Upper lobe of right lung (tissue), 1 donor: Measurements from ENCODE around the gene OR5AN1. TPM values are rescaled to one million over a fixed set of nuclear protein-coding genes. Genes with fewer than 3 reads are reported as not detected.
"Not testable (repeated sequence)": the region's sequence is repeated elsewhere in the genome, so short reads cannot be mapped to it uniquely, and the experiment has no call there.

Experiments
- ATAC-seq: fragments of 200-7000 bp; cut with Tn5 transposase; one replicate; pipeline ENCODE4 v1.9.1; 2020; ENCODE audit warnings: mild to moderate bottlenecking, moderate library complexity
- DNase-seq: peaks from one replicate; pipeline ENCODE4 v3.0.0-alpha.2; 2020
- H3K27ac ChIP-seq: fragments of 200-600 bp; one replicate; pipeline ENCODE4 v1.8.0; 2022
- H3K27me3 ChIP-seq: fragments of 200-600 bp; one replicate; pipeline ENCODE4 v1.8.0; 2022; ENCODE audit warnings: mild to moderate bottlenecking
- H3K36me3 ChIP-seq: fragments of 200-600 bp; one replicate; pipeline ENCODE4 v1.8.0; 2022
- H3K4me1 ChIP-seq: fragments of 200-600 bp; one replicate; pipeline ENCODE4 v1.8.0; 2022
- H3K4me3 ChIP-seq: fragments of 200-600 bp; one replicate; pipeline ENCODE4 v1.8.0; 2022; ENCODE audit warnings: mild to moderate bottlenecking
- H3K9me3 ChIP-seq: fragments of 200-600 bp; one replicate; pipeline ENCODE4 v1.8.0; 2022
- intact Hi-C: fragments of 100-400 bp; cut with DNase I; formaldehyde crosslinking; loops from one replicate; pipeline ENCODE4 v1.11.0; 2022
- long read RNA-seq: library from polyadenylated mRNA; unstranded; transcript quantifications from one replicate; pipeline ENCODE4 v2.0.0, GENCODE V29; 2021
- total RNA-seq: library from RNA; stranded (reverse); fragmentation: NEBNext Ultra II Directional; extraction: Animal tissue kit (Norgen Biotek cat#: 25700); gene quantifications from one replicate; pipeline ENCODE4 v1.2.1, GENCODE V29; 2021
- TF ChIP-seq, protein P1 (sequence below): fragments of 200-600 bp; IDR thresholded peaks from one replicate; pipeline ENCODE4 v1.8.0; 2022; ENCODE audit warnings: antibody characterized with exemption
- donor health status: DM: no; HTN: yes; CAD: no; lungs with severe emphysema.

OR5AN1 gene
- total RNA-seq = not detected
- long read RNA-seq = 0 reads

- H3K4me1 ChIP-seq = no peaks in the 10 kb centered on the region
- TF ChIP-seq, protein P1, sequence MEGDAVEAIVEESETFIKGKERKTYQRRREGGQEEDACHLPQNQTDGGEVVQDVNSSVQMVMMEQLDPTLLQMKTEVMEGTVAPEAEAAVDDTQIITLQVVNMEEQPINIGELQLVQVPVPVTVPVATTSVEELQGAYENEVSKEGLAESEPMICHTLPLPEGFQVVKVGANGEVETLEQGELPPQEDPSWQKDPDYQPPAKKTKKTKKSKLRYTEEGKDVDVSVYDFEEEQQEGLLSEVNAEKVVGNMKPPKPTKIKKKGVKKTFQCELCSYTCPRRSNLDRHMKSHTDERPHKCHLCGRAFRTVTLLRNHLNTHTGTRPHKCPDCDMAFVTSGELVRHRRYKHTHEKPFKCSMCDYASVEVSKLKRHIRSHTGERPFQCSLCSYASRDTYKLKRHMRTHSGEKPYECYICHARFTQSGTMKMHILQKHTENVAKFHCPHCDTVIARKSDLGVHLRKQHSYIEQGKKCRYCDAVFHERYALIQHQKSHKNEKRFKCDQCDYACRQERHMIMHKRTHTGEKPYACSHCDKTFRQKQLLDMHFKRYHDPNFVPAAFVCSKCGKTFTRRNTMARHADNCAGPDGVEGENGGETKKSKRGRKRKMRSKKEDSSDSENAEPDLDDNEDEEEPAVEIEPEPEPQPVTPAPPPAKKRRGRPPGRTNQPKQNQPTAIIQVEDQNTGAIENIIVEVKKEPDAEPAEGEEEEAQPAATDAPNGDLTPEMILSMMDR = no peak
- intact Hi-C loops = no loop called here
- H3K27me3 ChIP-seq = no peaks in the 10 kb centered on the region
- no peak for ATAC-seq
- no peak for DNase-seq
- H3K27ac ChIP-seq = no peak within 1 kb of the TSS
- H3K36me3 ChIP-seq = no peaks in the 10 kb centered on the region
- H3K4me3 ChIP-seq = no peak within 1 kb of the TSS
- H3K9me3 ChIP-seq = no peaks in the 10 kb centered on the region
Observed at GRCh38 chr11:59358595-59358994, at the start of gene OR5AN1. Gene OR5AN1 (plus strand): TSS chr11:59358895. CDS start chr11:59364459, 5,564 bp downstream.

- intact Hi-C loops = no loop called here
- no peak overlapping the region for H3K4me3 ChIP-seq
- no peak for ATAC-seq
- H3K36me3 ChIP-seq = no peaks in the 10 kb centered on the region
- no peak for DNase-seq
- peaks cover 2% of the 10 kb centered on the region for H3K9me3 ChIP-seq
- no peak overlapping the region for H3K27ac ChIP-seq
- no peaks in the 10 kb centered on the region for H3K27me3 ChIP-seq
- no peaks in the 10 kb centered on the region for H3K4me1 ChIP-seq
- TF ChIP-seq, protein P1 = no peak
Observed at GRCh38 chr11:59335001-59335400, 23.7 kb upstream of the OR5AN1 start.

DNA sequence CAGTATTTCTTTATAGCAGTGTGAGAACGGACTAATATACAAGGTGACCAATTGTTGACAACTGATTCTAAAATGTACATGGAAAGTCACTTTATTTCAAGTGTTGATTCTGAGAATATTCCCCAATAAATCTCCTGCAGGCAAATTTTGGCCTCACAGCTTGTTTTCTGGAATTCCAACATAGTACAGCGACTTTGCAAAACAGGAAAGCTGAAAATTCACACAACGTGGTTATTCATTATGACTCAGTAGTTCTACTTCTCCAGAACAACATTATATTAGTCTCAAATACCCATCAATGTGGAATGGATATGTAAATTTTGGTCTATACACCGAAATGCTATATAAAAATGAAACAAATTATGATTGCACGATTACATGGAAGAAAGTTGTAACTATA, 22.5 kb upstream of the OR5AN1 start:
- ATAC-seq (no peak), DNase-seq (no peak)
- H3K27me3 ChIP-seq = no peaks in the 10 kb centered on the region
- H3K4me3 ChIP-seq = no peak overlapping the region
- no peak overlapping the region for H3K27ac ChIP-seq
- intact Hi-C loops = no loop called here
- TF ChIP-seq, protein P1 = no peak
- no peaks in the 10 kb centered on the region for H3K36me3 ChIP-seq
- H3K9me3 ChIP-seq = peaks cover 9% of the 10 kb centered on the region
- no peaks in the 10 kb centered on the region for H3K4me1 ChIP-seq

DNA sequence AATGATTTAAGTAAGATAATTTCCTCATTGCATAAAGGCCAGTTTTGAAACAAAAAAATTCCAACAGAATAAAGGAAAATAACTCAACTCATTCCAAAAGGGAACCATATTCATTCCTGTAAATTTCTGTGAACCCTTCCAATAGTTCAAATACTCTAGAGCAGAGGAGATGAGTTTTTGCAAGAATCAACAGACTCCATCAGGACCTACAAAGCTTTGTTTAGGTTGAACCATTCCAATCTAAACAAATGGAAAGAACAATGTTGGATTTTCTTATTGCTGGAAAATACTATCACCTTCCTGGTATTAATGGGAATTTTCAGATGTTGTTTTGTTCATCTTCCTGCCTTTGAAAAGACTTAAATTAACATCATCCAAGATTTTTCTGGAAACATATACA, 21.8 kb upstream of the OR5AN1 start:
- Histone ChIP-seq H3K4me3 (no peak overlapping the region), H3K9me3 (peaks cover 11% of the 10 kb centered on the region), H3K36me3 (no peaks in the 10 kb centered on the region), H3K4me1 (no peaks in the 10 kb centered on the region), H3K27me3 (no peaks in the 10 kb centered on the region), H3K27ac (no peak overlapping the region)
- DNase-seq = no peak
- TF ChIP-seq, protein P1 = no peak
- no peak for ATAC-seq
- intact Hi-C loops = no loop called here

DNA sequence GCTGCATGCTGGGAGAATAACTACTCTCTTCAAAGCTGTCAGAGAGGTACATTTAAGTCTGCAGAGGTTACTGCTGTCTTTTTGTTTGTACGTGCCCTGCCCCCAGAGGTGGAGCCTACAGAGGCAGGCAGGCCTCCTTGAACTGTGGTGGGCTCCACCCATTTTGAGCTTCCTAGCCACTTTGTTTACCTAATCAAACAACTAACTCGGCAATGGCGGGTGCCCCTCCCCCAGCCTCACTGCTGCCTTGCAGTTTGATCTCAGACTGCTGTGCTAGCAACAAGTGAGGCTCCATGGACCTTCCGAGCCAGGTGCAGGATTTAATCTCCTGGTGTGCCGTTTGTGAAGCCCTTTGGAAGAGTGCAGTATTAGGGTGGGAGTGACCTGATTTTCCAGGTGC, 9.0 kb upstream of the OR5AN1 start:
- H3K36me3 ChIP-seq, intact Hi-C loops, ATAC-seq, H3K27ac ChIP-seq, DNase-seq, H3K27me3 ChIP-seq, H3K4me3 ChIP-seq, H3K9me3 ChIP-seq, H3K4me1 ChIP-seq: not testable (repeated sequence)

DNA sequence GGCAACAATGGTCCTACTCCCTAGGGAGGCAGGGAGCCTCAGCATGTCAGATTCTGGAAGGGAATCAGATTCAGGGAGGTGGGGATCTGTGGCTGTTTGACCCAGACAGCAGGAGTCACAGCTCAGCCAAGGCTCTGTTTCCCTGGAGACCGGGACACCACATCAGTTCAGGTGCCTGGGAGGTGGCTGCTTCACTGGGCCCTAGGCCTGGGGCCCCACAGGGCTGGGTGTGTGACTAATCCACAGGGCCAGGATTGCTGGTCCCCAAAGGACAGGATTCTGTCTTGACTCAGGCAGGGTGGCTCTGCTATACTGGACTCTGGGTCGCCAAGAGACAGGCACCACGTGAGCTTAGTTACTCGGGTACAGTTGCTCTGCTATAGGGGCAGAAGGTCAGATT, 3.5 kb upstream of the OR5AN1 start:
- Histone ChIP-seq H3K36me3 (no peaks in the 10 kb centered on the region), H3K4me1 (no peaks in the 10 kb centered on the region), H3K4me3 (no peak overlapping the region), H3K27me3 (no peaks in the 10 kb centered on the region), H3K27ac (no peak overlapping the region), H3K9me3 (no peaks in the 10 kb centered on the region)
- TF ChIP-seq, protein P1 = no peak
- ATAC-seq = no peak
- intact Hi-C loops = no loop called here
- peak; percentile 43 for DNase-seq
